Coronary artery (tissue), 2 donors: ENCODE measurements around the gene KCNK2.

Experiments used
- DNase-seq: peaks from one replicate; pipeline ENCODE4 v3.0.0-alpha.2; 2017; ENCODE audit warnings: low spot score
- H3K27ac ChIP-seq, 2 donors: fragments of 200-600 bp; sonication (generic); one replicate each; pipeline ENCODE4 v1.5.1; 2016 to 2019
- H3K4me3 ChIP-seq: fragments of 200-600 bp; sonication (generic); 2 replicates; pipeline ENCODE4 v1.5.1; 2016; ENCODE audit warnings: mild to moderate bottlenecking, moderate library complexity
- TF ChIP-seq, protein P1 (sequence below): fragments of 200-600 bp; sonication (generic); IDR thresholded peaks from one replicate; pipeline ENCODE4 v1.5.1; 2019; ENCODE audit warnings: antibody characterized with exemption

The KCNK2 gene

DNA sequence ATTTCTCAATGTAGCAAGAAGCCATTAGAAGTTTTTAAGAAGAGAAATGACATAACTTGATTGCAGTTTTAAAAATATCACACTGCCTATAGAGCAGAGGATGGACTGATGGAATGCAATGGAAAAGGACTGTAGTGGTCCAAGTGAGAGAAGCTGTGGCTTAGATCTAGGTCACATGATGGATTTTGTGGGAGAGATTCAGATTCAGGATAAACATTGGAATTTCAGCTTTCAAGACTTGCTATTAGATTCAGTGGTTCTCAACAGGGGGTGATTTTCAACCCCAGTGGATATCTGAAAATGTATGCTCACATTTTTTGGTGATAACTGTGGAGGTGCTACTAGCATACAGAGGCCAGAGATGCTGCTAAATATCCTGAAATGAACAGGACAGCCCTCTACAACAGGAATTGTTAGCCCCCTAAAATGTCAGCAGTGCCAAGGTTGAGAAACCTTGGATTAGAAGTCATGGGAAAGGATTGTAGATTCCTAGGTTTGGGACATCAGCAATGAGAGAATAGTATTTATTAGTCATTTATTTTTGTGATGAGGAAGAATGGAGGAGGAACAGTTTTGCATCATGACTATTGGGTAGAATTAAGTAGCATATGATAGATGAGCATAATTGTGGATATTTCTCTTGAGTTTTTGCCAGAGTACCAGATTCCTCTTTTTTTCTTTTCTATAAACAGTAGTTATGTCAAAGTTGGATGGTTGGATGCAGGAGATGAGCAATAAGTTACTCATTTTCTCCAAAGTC lies 30.1 kb upstream of the KCNK2 start:
- DNase-seq = no peak
- TF ChIP-seq, protein P1, sequence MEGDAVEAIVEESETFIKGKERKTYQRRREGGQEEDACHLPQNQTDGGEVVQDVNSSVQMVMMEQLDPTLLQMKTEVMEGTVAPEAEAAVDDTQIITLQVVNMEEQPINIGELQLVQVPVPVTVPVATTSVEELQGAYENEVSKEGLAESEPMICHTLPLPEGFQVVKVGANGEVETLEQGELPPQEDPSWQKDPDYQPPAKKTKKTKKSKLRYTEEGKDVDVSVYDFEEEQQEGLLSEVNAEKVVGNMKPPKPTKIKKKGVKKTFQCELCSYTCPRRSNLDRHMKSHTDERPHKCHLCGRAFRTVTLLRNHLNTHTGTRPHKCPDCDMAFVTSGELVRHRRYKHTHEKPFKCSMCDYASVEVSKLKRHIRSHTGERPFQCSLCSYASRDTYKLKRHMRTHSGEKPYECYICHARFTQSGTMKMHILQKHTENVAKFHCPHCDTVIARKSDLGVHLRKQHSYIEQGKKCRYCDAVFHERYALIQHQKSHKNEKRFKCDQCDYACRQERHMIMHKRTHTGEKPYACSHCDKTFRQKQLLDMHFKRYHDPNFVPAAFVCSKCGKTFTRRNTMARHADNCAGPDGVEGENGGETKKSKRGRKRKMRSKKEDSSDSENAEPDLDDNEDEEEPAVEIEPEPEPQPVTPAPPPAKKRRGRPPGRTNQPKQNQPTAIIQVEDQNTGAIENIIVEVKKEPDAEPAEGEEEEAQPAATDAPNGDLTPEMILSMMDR = no peak
- H3K27ac ChIP-seq = no peak overlapping the region
- no peak overlapping the region for H3K4me3 ChIP-seq

- no peak for DNase-seq
- Histone ChIP-seq H3K27ac (no peak overlapping the region), H3K4me3 (no peak overlapping the region)
- TF ChIP-seq, protein P1 = no peak
Measured at GRCh38 chr1:215054266-215054665, 28.3 kb upstream of the KCNK2 start.

DNA sequence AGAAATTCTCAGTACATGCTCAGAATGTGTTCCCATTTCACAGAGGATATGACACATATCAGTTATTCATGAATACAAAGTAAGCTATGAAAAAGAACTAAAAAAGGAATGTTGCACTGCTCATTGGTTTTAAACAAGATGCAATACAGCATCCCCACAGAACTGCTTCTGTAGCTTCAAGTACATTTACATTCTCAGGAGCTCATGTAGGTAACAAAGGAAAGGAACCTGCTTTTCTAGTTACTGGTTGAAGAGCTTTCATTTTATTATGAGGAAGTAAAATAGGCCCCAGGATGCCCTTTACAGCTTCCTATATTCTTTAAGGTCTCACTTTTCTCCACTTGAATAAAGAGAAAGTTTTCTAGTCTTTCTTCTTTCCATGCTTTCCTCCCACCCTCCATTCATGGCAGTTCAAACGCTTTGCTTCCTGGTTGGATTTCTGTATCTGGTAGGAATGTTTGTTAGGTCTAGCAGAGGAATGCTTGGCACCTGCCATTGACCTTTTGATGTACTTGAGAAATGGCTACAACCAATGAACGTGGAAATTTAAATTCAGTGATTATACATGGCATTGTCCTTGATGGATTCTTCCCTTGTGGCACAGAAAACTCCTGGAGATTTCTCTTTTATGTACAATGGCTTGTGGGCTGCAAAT lies 27.1 kb upstream of the KCNK2 start:
- Histone ChIP-seq H3K27ac (no peak overlapping the region), H3K4me3 (no peak overlapping the region)
- DNase-seq = no peak
- TF ChIP-seq, protein P1 = no peak

DNA sequence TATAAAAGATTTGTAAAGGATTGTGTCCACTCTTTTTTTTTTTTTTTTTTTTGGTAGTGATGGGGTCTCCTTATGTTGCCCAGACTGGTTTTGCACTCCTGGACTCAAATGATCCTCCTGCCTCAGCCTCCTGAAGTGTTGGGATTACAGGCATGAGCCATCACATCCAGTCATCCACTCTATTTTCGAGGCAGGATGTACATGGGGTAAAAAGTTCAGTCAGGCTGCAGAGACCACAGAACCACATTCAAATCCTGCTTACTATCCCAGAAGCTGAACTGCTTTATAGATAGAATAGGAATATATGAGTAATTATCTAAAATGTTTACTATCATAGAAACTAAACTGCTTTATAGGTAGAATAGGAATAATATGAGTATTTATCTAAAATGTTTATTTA lies 26.0 kb upstream of the KCNK2 start:
- TF ChIP-seq, protein P1 = no peak
- Histone ChIP-seq H3K4me3 (no peak overlapping the region), H3K27ac (no peak overlapping the region)
- DNase-seq = no peak

- Histone ChIP-seq H3K27ac (no peak overlapping the region), H3K4me3 (no peak overlapping the region)
- DNase-seq = no peak
- TF ChIP-seq, protein P1 = no peak
Measured at GRCh38 chr1:215059947-215060346, 22.6 kb upstream of the KCNK2 start.

DNA sequence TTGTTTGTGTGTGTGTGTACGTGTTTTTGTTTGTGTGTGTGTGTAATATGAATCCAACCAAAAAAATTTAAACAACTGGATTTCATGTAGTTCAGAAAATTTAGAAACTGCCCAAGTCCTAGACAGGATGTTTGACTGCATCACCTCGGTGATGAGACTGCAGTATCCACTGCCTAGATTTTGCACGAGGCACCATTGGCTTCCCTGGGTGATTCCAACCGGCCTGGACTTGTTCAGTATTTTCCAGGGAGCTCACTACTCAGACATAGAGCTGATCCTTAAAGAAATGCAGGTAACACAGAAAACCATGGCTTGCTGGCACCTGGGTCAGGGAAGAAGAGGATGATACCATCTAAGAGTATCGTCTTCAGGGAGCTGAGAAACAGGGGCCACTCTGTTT lies 18.2 kb upstream of the KCNK2 start:
- TF ChIP-seq, protein P1 = no peak
- Histone ChIP-seq H3K27ac (no peak overlapping the region), H3K4me3 (no peak overlapping the region)
- no peak for DNase-seq

DNA sequence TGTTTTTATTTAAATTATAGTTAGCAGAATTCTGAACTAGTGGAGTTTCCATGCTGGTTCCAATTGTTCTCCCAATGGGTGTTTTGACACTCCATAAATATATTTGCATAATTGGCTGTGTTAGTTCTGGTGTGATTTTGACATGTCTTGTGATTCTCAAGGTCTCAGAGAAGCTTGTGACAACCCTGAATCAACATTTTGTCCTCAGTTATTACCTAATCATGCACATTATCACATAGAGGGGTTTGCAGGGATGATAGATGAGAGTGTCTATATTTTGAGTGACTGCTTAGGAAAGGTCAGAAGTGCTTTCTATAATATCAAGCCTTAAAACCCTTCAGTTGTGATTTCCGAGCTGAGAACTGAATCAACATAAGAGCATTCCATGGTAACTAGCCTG lies 11.5 kb upstream of the KCNK2 start:
- no peak overlapping the region for H3K27ac ChIP-seq
- TF ChIP-seq, protein P1 = no peak
- DNase-seq = no peak
- no peak overlapping the region for H3K4me3 ChIP-seq
